ENCODE data around the gene ADGRB2. TPM values are rescaled to one million over a fixed set of nuclear protein-coding genes. Genes with fewer than 3 reads are reported as not detected.

Gene ADGRB2
- total and polyA plus RNA-seq, 2 donors from 2014 or later: 3.2 to 5.3 TPM

DNA sequence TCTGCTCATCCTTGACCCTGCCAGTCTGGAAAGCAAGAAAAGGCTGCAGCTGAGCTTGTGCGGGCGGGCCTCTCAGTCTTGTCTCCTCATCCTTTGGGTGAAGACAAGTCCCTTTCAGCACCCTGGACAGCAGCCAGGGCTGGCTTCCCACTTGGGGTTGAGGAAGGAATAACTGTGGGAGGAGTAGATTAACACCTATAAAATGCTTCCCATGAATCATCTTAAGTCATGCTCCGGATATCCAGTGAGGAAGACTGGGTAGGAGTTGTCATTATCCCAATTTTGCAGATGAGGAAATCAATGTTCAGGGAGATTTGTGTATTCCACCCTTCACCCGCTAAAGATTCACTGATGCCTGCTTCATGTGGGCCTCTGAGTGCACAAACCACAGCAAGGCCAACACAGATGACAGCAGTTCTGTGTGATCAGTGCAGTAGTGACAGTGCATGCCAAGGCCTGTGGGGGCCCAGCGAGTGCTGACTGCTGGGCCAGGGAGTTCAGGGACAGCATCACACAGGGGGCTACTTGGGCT, 40.2 kb downstream of the ADGRB2 start:
- Histone ChIP-seq H3K9me3 (ENCODE audit: control insufficient read depth in 2 of 3, insufficient read depth in 1 of 3, low read length in 3 of 3) (no peaks in the 10 kb centered on the region), H3K27me3 (ENCODE audit: control insufficient read depth, insufficient read depth, low read length) (no peaks in the 10 kb centered on the region), H3K4me1 (ENCODE audit: control insufficient read depth in 2 of 3, insufficient read depth in 2 of 3, low read depth in 1 of 3, low read length in 3 of 3) (peaks cover 0 to 2% (median 0%) of the 10 kb centered on the region in 3 donors), H3K9ac (ENCODE audit: low read length in 3 of 3) (no peak overlapping the region), H3K27ac (ENCODE audit: low read depth in 2 of 2, low read length in 2 of 2) (no peak overlapping the region), H3K4me3 (ENCODE audit: low read length in 3 of 3) (no peak overlapping the region), H3K36me3 (ENCODE audit: control insufficient read depth in 2 of 3, insufficient read depth in 3 of 3, low read length in 3 of 3) (no peaks in the 10 kb centered on the region)
- intact Hi-C loops (cut with DNase I): no loop called here
- DNase-seq (peak in 4 of 5 donors; percentile 86 to 94 (median 92)), FAIRE-seq (no peak)
- no peak for TF ChIP-seq CTCF (IDR thresholded peaks at IDR 0.05; ENCODE audit: borderline replicate concordance, extremely low read depth, insufficient read depth)

DNA sequence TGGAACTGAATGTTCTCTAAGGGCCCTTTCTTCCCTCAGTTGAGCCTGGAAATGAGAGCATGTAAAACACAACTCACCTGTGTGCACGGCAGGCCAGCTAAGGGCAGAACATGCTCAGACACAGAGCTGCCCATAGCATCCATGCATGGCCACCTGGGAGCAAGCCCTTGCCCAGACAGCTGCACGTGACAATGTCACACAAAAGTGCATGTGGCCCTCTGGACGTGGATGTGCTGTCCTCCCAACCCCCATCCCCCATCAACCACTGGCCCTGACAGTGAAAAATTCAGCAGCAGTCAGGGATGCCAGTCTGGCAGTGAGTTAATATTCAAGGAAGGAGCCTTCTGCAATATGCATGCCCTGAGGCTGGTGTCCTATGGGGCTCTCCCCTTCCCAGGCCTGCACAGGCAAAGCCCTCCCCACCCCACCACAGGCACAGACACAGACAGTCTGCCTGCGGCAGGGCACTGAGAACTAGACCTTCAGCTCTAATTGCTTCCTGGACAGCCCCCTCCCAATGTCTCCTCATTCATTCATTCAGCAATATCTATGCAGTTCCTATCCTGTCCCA, 45.7 kb downstream of the ADGRB2 start:
- no peak for TF ChIP-seq CTCF (IDR thresholded peaks at IDR 0.05; ENCODE audit: borderline replicate concordance, extremely low read depth, insufficient read depth)
- Histone ChIP-seq H3K9me3 (ENCODE audit: control insufficient read depth in 2 of 3, insufficient read depth in 1 of 3, low read length in 3 of 3) (no peaks in the 10 kb centered on the region), H3K36me3 (ENCODE audit: control insufficient read depth in 2 of 3, insufficient read depth in 3 of 3, low read length in 3 of 3) (no peaks in the 10 kb centered on the region), H3K4me3 (ENCODE audit: low read length in 3 of 3) (no peak overlapping the region), H3K4me1 (ENCODE audit: control insufficient read depth in 2 of 3, insufficient read depth in 2 of 3, low read depth in 1 of 3, low read length in 3 of 3) (peaks cover 0 to 9% (median 4%) of the 10 kb centered on the region in 3 donors), H3K27me3 (ENCODE audit: control insufficient read depth, insufficient read depth, low read length) (no peaks in the 10 kb centered on the region), H3K27ac (ENCODE audit: low read depth in 2 of 2, low read length in 2 of 2) (no peak overlapping the region), H3K9ac (ENCODE audit: low read length in 3 of 3) (no peak overlapping the region)
- no peak for DNase-seq
- no peak for FAIRE-seq
- intact Hi-C loops (cut with DNase I): no loop called here

DNA sequence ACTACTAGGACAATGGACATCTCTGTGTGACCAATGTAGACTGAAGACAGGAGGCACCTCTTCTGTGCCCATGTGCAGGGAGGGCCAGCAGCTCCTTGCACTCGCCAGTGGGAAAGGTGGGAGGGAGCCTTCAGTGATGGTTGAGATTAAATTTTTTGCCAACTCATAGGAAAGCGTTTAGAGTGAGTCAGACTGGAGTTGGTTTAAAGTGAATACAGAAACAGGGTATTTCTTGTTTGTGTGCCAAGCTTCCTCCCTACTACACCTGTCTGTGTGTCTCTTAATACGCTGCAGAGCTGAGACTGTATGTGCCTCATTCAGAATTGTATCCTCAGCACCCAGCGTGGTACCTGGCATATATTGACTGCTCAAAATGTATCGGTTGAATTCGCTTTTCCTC, 46.8 kb downstream of the ADGRB2 start:
- DNase-seq (no peak), FAIRE-seq (no peak)
- intact Hi-C loops (cut with DNase I): no loop called here
- no peaks in the 10 kb centered on the region for H3K9me3 ChIP-seq (ENCODE audit: control insufficient read depth in 2 of 3, insufficient read depth in 1 of 3, low read length in 3 of 3)
- TF ChIP-seq CTCF (IDR thresholded peaks at IDR 0.05; ENCODE audit: borderline replicate concordance, extremely low read depth, insufficient read depth): no peak
- no peaks in the 10 kb centered on the region for H3K27me3 ChIP-seq (ENCODE audit: control insufficient read depth, insufficient read depth, low read length)
- peaks cover 0 to 10% (median 6%) of the 10 kb centered on the region in 3 donors for H3K4me1 ChIP-seq (ENCODE audit: control insufficient read depth in 2 of 3, insufficient read depth in 2 of 3, low read depth in 1 of 3, low read length in 3 of 3)
- no peaks in the 10 kb centered on the region for H3K36me3 ChIP-seq (ENCODE audit: control insufficient read depth in 2 of 3, insufficient read depth in 3 of 3, low read length in 3 of 3)
- H3K27ac ChIP-seq (ENCODE audit: low read depth in 2 of 2, low read length in 2 of 2): no peak overlapping the region
- H3K9ac ChIP-seq (ENCODE audit: low read length in 3 of 3): no peak overlapping the region
- H3K4me3 ChIP-seq (ENCODE audit: low read length in 3 of 3): no peak overlapping the region

Measured in kidney (tissue), 14 donors.